ENCODE data around the gene ZNF8. TPM values are rescaled to one million over a fixed set of nuclear protein-coding genes. Genes with fewer than 3 reads are reported as not detected.

Gene ZNF8
- total RNA-seq (2022; extraction: Qiagen RNA extraction): 0.96 to 1.5 TPM (median 0.97 TPM) in 5 replicates

DNA sequence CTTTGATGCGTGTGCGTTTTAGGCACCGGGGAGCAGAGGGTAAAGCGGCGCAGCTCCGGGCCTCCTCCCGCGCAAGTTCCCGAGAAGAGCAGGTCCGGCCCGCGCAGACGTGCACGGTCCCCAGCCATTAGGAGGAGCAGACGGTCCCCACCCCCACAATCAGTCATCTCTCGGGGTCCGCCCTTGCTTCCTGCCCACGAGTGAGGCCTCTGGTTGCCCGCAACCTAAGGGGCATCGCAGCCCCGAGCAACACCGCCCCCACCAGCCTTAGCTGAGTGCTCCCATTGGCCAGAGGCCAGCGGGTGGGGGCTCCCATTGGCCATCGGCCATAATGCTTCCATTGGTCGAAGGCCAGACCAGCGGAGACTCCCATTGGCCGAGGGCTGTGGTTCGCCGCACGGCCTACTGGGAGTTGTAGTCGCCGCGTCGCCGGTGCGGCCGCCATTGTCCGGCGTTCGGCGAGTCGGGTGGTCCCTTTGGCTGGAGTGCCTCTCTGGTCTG, at the start of gene ZNF8:
TSS of gene ZNF8 (plus strand) at position 415 of the 501 bp plus-strand sequence. CDS start 127 bp downstream, outside the sequence.

DNA sequence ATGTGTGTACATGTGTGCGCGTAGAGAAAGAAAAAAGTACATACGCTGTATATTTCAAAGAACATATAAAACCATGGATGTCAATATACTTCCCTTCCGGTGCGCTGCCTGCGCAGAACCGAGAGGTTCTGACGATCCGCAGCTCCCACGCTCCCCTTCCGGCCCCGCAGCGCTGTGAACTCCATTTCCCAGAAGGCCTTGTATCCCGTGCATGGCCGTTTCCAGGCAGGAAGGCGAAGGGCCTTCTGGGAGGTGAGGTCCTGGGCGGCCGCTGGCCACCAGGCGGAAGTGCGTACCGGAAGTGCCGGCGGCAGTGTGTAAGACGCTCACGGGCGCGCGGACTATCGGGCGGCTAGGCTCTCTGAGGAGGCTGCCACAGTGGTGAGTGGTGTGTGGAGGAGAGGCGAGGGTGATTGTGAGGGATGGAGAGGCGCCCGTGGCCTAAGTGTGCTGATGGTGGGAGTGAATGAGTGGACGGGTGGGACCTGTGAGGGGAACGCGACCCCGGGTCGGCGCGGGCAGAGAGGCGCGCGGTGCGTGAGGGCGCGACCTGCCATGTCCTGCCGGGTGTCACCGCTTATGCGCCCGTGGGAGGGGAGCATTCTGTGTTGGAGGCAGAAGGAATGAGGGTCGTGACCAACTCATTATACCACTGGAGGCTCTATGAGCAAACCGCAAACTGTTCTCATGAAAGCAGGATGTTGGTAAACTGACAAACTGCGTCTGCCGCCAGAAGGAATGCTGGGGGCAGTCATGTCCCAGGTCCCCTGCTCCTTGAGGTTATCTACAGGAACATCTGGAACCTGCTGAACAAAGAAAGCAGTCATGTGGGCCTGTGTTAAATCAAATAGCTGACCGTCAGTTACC, 26.5 kb downstream of the ZNF8 start, which contains the start of gene ERVK3-1:
TSS of gene ERVK3-1 (plus strand) at position 313 of the 867 bp plus-strand sequence. CDS start 6,792 bp downstream, outside the sequence.

DNA sequence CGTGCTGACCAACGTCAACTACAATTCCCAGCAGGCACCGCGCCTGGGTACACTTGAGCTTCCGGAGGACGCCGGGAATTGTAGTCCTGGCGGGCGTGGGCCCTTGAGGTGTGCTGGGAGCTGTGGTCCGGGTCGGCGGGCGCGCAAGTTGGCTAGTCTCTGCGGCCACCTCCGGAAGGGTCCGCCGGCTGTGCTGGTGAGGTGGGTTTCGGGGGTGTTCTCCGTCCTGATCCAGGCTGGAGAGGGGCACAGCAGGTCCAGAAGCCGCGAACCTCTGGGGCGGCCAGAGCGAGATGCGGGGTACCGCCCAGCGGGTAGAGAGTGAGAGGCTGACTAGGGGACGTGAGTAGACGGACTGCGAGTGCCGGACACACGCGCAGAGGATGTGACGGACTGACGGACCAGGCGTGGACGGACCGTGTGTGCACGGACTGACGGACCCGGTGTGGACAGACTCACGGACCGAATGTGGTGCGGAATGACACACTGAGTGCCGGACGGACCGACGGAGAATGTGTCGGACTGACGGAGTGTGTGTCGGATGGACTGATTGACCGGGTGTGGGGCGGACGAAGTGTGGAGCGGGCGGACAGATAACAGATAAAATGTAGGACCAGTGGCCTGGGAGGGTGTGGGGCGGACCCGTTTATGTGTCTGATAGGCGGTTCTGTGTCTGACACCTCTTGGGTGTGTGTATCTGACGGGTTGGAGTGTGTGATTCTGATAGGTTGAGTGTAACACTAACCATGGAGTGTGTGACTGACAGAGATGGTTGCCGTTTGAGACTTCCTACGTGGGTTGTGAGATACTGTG, 48.4 kb downstream of the ZNF8 start, which contains the start of gene ZSCAN22:
TSS of gene ZSCAN22 (plus strand) at position 81 of the 813 bp plus-strand sequence. CDS start 7,809 bp downstream, outside the sequence.

Other genes with a start within 250 kb of the ZNF8 start
- gene ZSCAN1, start 244.9 kb upstream of the ZNF8 start, total RNA-seq (2022; extraction: Qiagen RNA extraction): not detected in 5 replicates
- not detected in 5 replicates for gene ZNF135, start 219.7 kb upstream of the ZNF8 start, total RNA-seq (2022; extraction: Qiagen RNA extraction)
- 1.6 to 4.0 TPM (median 2.9 TPM) in 5 replicates for gene ZSCAN18, start 180.7 kb upstream of the ZNF8 start, total RNA-seq (2022; extraction: Qiagen RNA extraction)
- gene ZNF329, start 128.2 kb upstream of the ZNF8 start, total RNA-seq (2022; extraction: Qiagen RNA extraction): 2.6 to 3.8 TPM (median 3.0 TPM) in 5 replicates
- gene ZNF274, start 95.9 kb upstream of the ZNF8 start, total RNA-seq (2022; extraction: Qiagen RNA extraction): 13.0 to 14.8 TPM (median 14.1 TPM) in 5 replicates
- gene ZNF544, start 50.0 kb upstream of the ZNF8 start, total RNA-seq (2022; extraction: Qiagen RNA extraction): 15.5 to 22.6 TPM (median 17.0 TPM) in 5 replicates
- gene ERVK3-1, start 26.4 kb downstream of the ZNF8 start, total RNA-seq (2022; extraction: Qiagen RNA extraction): 88.9 to 110 TPM (median 94.2 TPM) in 5 replicates
- 2.4 to 2.7 TPM (median 2.6 TPM) in 5 replicates for gene ZSCAN22, start 48.0 kb downstream of the ZNF8 start, total RNA-seq (2022; extraction: Qiagen RNA extraction)
- gene A1BG, start 74.5 kb downstream of the ZNF8 start, total RNA-seq (2022; extraction: Qiagen RNA extraction): 9.0 to 15.1 TPM (median 12.4 TPM) in 5 replicates
- gene ZNF497, start 83.8 kb downstream of the ZNF8 start, total RNA-seq (2022; extraction: Qiagen RNA extraction): 0.98 to 1.7 TPM (median 1.5 TPM) in 5 replicates
- gene ZNF837, start 102.1 kb downstream of the ZNF8 start, total RNA-seq (2022; extraction: Qiagen RNA extraction): 0.92 to 1.6 TPM (median 1.4 TPM) in 5 replicates
- gene RPS5, start 108.3 kb downstream of the ZNF8 start, total RNA-seq (2022; extraction: Qiagen RNA extraction): 2,147 to 2,676 TPM (median 2,583 TPM) in 5 replicates
- gene RNF225, start 116.7 kb downstream of the ZNF8 start, total RNA-seq (2022; extraction: Qiagen RNA extraction): 0.08 to 0.25 TPM (median 0.17 TPM) in 4 of 5 replicates, not detected in the other
- gene ZNF584, start 129.7 kb downstream of the ZNF8 start, total RNA-seq (2022; extraction: Qiagen RNA extraction): 17.4 to 20.0 TPM (median 19.2 TPM) in 5 replicates
- 0.08 to 0.10 TPM (median 0.09 TPM) in 5 replicates for gene ZNF132, start 161.2 kb downstream of the ZNF8 start, total RNA-seq (2022; extraction: Qiagen RNA extraction)
- gene ZNF324B, start 172.7 kb downstream of the ZNF8 start, total RNA-seq (2022; extraction: Qiagen RNA extraction): 5.8 to 7.5 TPM (median 7.3 TPM) in 5 replicates
- 7.8 to 11.4 TPM (median 9.2 TPM) in 5 replicates for gene ZNF324, start 188.1 kb downstream of the ZNF8 start, total RNA-seq (2022; extraction: Qiagen RNA extraction)
- 11.4 to 14.5 TPM (median 14.0 TPM) in 5 replicates for gene ZNF446, start 197.4 kb downstream of the ZNF8 start, total RNA-seq (2022; extraction: Qiagen RNA extraction)
- 24.8 to 33.9 TPM (median 31.6 TPM) in 5 replicates for gene SLC27A5, start 233.0 kb downstream of the ZNF8 start, total RNA-seq (2022; extraction: Qiagen RNA extraction)
- 13.1 to 20.3 TPM (median 18.7 TPM) in 5 replicates for gene ZBTB45, start 240.9 kb downstream of the ZNF8 start, total RNA-seq (2022; extraction: Qiagen RNA extraction)